Spleen (tissue), 11 donors: ENCODE results near the gene HADHB. TPM values are rescaled to one million over a fixed set of nuclear protein-coding genes. Genes with fewer than 3 reads are reported as not detected.
A peak's percentile ranks its signal among the peaks of the same experiment; 100 is the strongest.

Source experiments
- DNase-seq: peaks from one replicate; pipeline ENCODE4 v3.0.0-alpha.2; 2020
- H3K27ac ChIP-seq, 8 donors: fragments of 200-600 bp; sonication (generic) in 7 of 8; 1 replicate in 4 of 8; 2 replicates in 4 of 8; pipeline versions ENCODE4 v1.5.0 to v1.8.0; 2016 to 2021; ENCODE audit warnings: inconsistent platforms in 4 of 8, mild to moderate bottlenecking in 4 of 8, moderate library complexity in 1 of 8
- H3K27me3 ChIP-seq, 7 donors: fragments of 200-600 bp; sonication (generic) in 6 of 7; replicated peaks in 1 of 7; 1 replicate in 4 of 7; 2 replicates in 3 of 7; pipeline versions ENCODE4 v1.5.0 to v1.8.0; 2016 to 2021; ENCODE audit warnings: inconsistent platforms in 3 of 7, mild to moderate bottlenecking in 1 of 7
- H3K36me3 ChIP-seq, 6 donors: fragments of 200-600 bp; sonication (generic) in 5 of 6; 1 replicate in 4 of 6; 2 replicates in 2 of 6; pipeline versions ENCODE4 v1.5.0 to v1.8.0; 2016 to 2021; ENCODE audit warnings: inconsistent platforms in 2 of 6
- H3K4me1 ChIP-seq, 6 donors: fragments of 200-600 bp; sonication (generic) in 5 of 6; 1 replicate in 3 of 6; 2 replicates in 3 of 6; pipeline versions ENCODE4 v1.5.0 to v1.8.0; 2016 to 2021; ENCODE audit warnings: inconsistent platforms in 3 of 6
- H3K4me3 ChIP-seq, 8 donors: fragments of 200-600 bp; sonication (generic) in 7 of 8; 1 replicate in 4 of 8; 2 replicates in 4 of 8; pipeline versions ENCODE4 v1.5.0 to v1.8.0; 2016 to 2021; ENCODE audit warnings: inconsistent platforms in 4 of 8, mild to moderate bottlenecking in 4 of 8, moderate library complexity in 2 of 8
- H3K9me3 ChIP-seq, 8 donors: fragments of 200-600 bp; sonication (generic) in 7 of 8; 1 replicate in 4 of 8; 2 replicates in 4 of 8; pipeline versions ENCODE4 v1.5.0 to v1.8.0; 2016 to 2021; ENCODE audit warnings: inconsistent platforms in 4 of 8
- CTCF ChIP-seq, 11 experiments: fragments of 200-600 bp in 7 of 11; fragments of 450-650 bp in 4 of 11; sonication (generic) in 4 of 11; IDR thresholded peaks in 8 of 11; conservative IDR thresholded peaks in 3 of 11; 1 replicate in 7 of 11; 2 replicates in 4 of 11; pipeline versions ENCODE4 v1.4.0 to v1.8.0; 2016 to 2021; ENCODE audit warnings: antibody characterized with exemption in 11 of 11, inconsistent platforms in 4 of 11, mild to moderate bottlenecking in 1 of 11
- POLR2A ChIP-seq, 3 donors: fragments of 450-650 bp; IDR thresholded peaks; one replicate each; pipeline ENCODE4 v1.5.1; 2017; ENCODE audit warnings: antibody characterized with exemption in 3 of 3, mild to moderate bottlenecking in 1 of 3
- POLR2AphosphoS5 ChIP-seq, 3 donors: sonication (generic); formaldehyde crosslinking; IDR thresholded peaks; one replicate each; pipeline ENCODE4 v1.5.1; 2017; ENCODE audit warnings: antibody characterized with exemption in 3 of 3
- WGBS, 5 donors: extraction: QIAGEN DNeasy Blood & Tissue Kit in 3 of 5; methylation state at CpG; one replicate each; pipeline versions ENCODE4 v1.1.5 to v1.1.7; 2013 to 2018; 5-methylcytosine and 5-hydroxymethylcytosine counted together
- intact Hi-C: fragments of 100-400 bp; cut with DNase I; formaldehyde crosslinking; loops from one replicate; pipeline ENCODE4 v1.15.0; 2023; ENCODE audit warnings: low total_unique reads
- polyA plus RNA-seq, 3 donors: library from polyadenylated mRNA; stranded (reverse); fragments of 200-250 nt; gene quantifications; one replicate each; pipeline ENCODE4 v1.2.1, GENCODE V29; 2013
- total RNA-seq, 7 donors: library from RNA; depleted of rRNA in 3 of 7; stranded (reverse); fragments of >200 nt in 3 of 7; fragmentation: NEBNext Ultra II Directional in 4 of 7; extraction: Animal tissue kit (Norgen Biotek cat#: 25700) in 4 of 7; gene quantifications; one replicate each; pipeline versions ENCODE4 v1.1.0 to v1.2.1, GENCODE V29; 2016 to 2021
- donor health status: healthy with polysubstance abuse.
- donor health status: DM: no; HTN: no; CAD: no; lungs with moderate emphysema.
- donor health status: DM: no; HTN: no; CAD: no.
- donor health status: Bipolar disorder and iron deficiency.
- donor health status: healthy.
- donor health status: DM: no; HTN: no; CAD: no.
- donor health status: DM: yes; HTN: yes; CAD: no.

Gene HADHB
- total and polyA plus RNA-seq, 10 donors = 54.0 to 165 (median 108) TPM

- Histone ChIP-seq H3K27ac (peak overlapping the region; percentile 93 to 99 (median 96)), H3K9me3 (no peaks in the 10 kb centered on the region), H3K4me1 (peaks cover 15 to 89% (median 76%) of the 10 kb centered on the region in 6 donors), H3K27me3 (no peaks in the 10 kb centered on the region), H3K4me3 (peak overlapping the region; percentile 73 to 95 (median 87)), H3K36me3 (peaks cover 0 to 15% (median 0%) of the 10 kb centered on the region in 6 donors)
- DNase-seq = no peak
- intact Hi-C loops = loop anchor here (10.0 kb wide), 1 partner anchor 61 kb away; no protein-coding TSS in a partner anchor
- 0 to 1% (median 1%) methylated on average over 22 of the region's 22 CpGs for WGBS, 5 donors
- TF ChIP-seq POLR2AphosphoS5 (IDR thresholded peaks at IDR 0.05) = no peak
- no peak for TF ChIP-seq CTCF (IDR thresholded peaks at IDR 0.05 in 8 of 11, conservative IDR thresholded peaks at IDR 0.05 in 3 of 11)
- TF ChIP-seq POLR2A (IDR thresholded peaks at IDR 0.05) = no peak
Observed at GRCh38 chr2:26243470-26244308, 1.1 kb upstream of the HADHB start.

DNA sequence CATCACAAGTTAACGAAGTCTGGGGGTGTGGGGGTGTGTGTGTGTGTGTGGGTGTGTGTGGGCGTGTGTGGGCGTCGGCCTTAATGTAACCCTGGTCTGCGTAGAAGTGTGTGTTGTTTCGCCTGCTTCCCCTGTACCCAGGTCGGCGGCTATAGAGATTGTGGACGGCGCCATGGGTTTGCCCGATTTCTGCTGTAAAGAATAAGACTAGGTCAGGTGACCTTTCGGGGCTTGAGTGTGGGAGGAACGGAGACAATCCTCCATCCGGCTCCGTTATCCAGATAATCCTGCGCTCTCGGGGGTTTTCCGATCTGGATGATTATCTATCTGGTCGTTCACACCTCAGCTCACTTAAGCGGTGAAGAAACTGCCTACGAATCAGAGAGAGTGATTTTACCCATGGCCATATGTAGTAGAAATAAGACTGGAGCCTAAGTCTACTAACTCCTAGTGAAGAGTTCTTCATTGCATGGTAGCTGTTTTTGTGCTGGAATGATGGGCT is 543 bp downstream of the HADHB start:
- intact Hi-C loops = loop anchor here (10.0 kb wide), 1 partner anchor 60 kb away; no protein-coding TSS in a partner anchor

GRCh38 chr2:26245810-26246209 is 1.1 kb downstream of the HADHB start:
- peaks cover 17 to 89% (median 77%) of the 10 kb centered on the region in 6 donors for H3K4me1 ChIP-seq
- 14 to 27% (median 21%) methylated on average over 3 of the region's 3 CpGs for WGBS, 5 donors
- intact Hi-C loops = loop anchor here (10.0 kb wide), 1 partner anchor 59 kb away; no protein-coding TSS in a partner anchor
- no peaks in the 10 kb centered on the region for H3K27me3 ChIP-seq
- peak overlapping the region; percentile 93 to 99 (median 96) for H3K27ac ChIP-seq
- DNase-seq = no peak
- H3K36me3 ChIP-seq = no peaks in the 10 kb centered on the region
- peak overlapping the region; percentile 73 to 95 (median 87) for H3K4me3 ChIP-seq
- no peaks in the 10 kb centered on the region for H3K9me3 ChIP-seq
- no peak for TF ChIP-seq POLR2AphosphoS5 (IDR thresholded peaks at IDR 0.05)
- TF ChIP-seq CTCF (IDR thresholded peaks at IDR 0.05 in 8 of 11, conservative IDR thresholded peaks at IDR 0.05 in 3 of 11) = no peak
- TF ChIP-seq POLR2A (IDR thresholded peaks at IDR 0.05) = no peak

More for the DNA sequence above, 543 bp downstream of the HADHB start:
- TF ChIP-seq CTCF (IDR thresholded peaks at IDR 0.05 in 8 of 11, conservative IDR thresholded peaks at IDR 0.05 in 3 of 11) (no peak), POLR2AphosphoS5 (IDR thresholded peaks at IDR 0.05) (no peak), POLR2A (IDR thresholded peaks at IDR 0.05) (no peak)
- Histone ChIP-seq H3K27me3 (no peaks in the 10 kb centered on the region), H3K4me1 (peaks cover 17 to 89% (median 80%) of the 10 kb centered on the region in 6 donors), H3K27ac (peak overlapping the region; percentile 93 to 99 (median 96)), H3K36me3 (no peaks in the 10 kb centered on the region), H3K9me3 (no peaks in the 10 kb centered on the region), H3K4me3 (peak overlapping the region; percentile 73 to 95 (median 87))
- 0 to 1% (median 0%) methylated on average over 21 of the region's 21 CpGs for WGBS, 5 donors
- DNase-seq = peak; percentile 87

GRCh38 chr2:26246818-26247217 is 2.1 kb downstream of the HADHB start:
- TF ChIP-seq POLR2A (IDR thresholded peaks at IDR 0.05) = no peak
- no peak for TF ChIP-seq POLR2AphosphoS5 (IDR thresholded peaks at IDR 0.05)
- TF ChIP-seq CTCF (IDR thresholded peaks at IDR 0.05 in 8 of 11, conservative IDR thresholded peaks at IDR 0.05 in 3 of 11) = no peak
- Histone ChIP-seq H3K4me3 (peak overlapping the region in 2 of 8 donors; percentile 77 to 95), H3K27me3 (no peaks in the 10 kb centered on the region), H3K9me3 (no peaks in the 10 kb centered on the region), H3K4me1 (peaks cover 17 to 89% (median 75%) of the 10 kb centered on the region in 6 donors), H3K27ac (peak overlapping the region in 1 of 8 donors; percentile 20), H3K36me3 (no peaks in the 10 kb centered on the region)
- DNase-seq = no peak
- WGBS, 5 donors = 68 to 76% (median 76%) methylated on average over 9 of the region's 9 CpGs
- intact Hi-C loops = loop anchor here (10.0 kb wide), 1 partner anchor 58 kb away; no protein-coding TSS in a partner anchor
